ENCODE results near the gene AP1S1. TPM values are rescaled to one million over a fixed set of nuclear protein-coding genes. Genes with fewer than 3 reads are reported as not detected.

Gene AP1S1
- total and polyA plus RNA-seq, 2 of the 13 experiments (the other 11 are each of a cell fraction or from before 2014, with no cell fraction given) = 57.5 to 68.1 TPM

DNA sequence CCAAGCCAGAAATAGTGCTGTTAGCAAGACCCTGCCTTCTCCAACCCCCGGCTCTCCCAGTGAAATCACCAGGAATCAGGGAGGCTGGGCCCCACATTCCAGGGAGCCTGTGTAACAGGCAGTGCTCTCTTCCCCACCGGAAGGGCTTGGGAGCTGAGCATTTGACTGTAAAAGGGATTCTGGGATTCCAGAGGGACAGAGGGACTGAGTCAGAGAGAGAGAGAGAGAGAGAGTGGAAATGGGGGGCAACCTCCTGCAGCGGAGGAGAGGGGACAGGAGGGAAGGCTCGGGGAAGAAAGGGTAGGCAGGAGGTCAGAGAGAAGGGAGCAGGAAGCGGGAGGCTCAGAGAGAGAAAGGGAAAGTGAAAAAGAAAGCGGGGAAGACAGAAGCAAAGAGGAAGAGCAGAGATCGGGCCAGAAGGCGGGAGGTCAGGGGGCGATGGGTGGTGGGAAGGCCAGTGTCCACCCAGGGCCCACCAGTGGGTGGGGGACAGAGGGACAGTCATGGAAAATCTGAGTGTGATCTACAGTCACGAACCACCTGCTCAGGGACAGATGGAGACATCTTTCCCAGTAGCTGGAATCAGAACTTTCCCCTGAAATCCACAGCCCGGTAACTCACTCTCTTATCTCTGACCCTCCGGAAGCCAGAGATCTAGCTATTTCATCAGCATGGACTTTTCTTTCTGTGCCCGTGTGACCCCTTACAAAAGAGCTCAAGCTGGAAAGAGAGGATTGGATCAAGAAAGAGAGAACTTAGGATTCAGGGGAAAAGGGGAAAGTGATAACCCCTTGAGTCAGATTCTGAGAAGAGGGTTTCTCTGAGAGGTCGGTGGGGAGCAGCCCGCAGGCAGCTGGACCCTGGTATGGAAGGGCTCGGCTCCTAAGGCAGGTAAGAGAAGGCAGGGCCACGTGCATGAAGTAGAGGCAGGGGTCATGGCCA lies 32.0 kb upstream of the AP1S1 start (continued):
- TF ChIP-seq, protein P1, sequence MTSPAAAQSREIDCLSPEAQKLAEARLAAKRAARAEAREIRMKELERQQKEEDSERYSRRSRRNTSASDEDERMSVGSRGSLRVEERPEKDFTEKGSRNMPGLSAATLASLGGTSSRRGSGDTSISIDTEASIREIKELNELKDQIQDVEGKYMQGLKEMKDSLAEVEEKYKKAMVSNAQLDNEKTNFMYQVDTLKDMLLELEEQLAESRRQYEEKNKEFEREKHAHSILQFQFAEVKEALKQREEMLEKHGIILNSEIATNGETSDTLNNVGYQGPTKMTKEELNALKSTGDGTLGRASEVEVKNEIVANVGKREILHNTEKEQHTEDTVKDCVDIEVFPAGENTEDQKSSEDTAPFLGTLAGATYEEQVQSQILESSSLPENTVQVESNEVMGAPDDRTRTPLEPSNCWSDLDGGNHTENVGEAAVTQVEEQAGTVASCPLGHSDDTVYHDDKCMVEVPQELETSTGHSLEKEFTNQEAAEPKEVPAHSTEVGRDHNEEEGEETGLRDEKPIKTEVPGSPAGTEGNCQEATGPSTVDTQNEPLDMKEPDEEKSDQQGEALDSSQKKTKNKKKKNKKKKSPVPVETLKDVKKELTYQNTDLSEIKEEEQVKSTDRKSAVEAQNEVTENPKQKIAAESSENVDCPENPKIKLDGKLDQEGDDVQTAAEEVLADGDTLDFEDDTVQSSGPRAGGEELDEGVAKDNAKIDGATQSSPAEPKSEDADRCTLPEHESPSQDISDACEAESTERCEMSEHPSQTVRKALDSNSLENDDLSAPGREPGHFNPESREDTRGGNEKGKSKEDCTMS (CRISPR knock-in tag; conservative IDR thresholded peaks at IDR 0.05) = no peak
- TF ChIP-seq PRDM10 (CRISPR knock-in tag; IDR thresholded peaks at IDR 0.05; ENCODE audit: low read depth) = no peak; the same call in 1 of the 2 replicates
- TF ChIP-seq, protein P2, sequence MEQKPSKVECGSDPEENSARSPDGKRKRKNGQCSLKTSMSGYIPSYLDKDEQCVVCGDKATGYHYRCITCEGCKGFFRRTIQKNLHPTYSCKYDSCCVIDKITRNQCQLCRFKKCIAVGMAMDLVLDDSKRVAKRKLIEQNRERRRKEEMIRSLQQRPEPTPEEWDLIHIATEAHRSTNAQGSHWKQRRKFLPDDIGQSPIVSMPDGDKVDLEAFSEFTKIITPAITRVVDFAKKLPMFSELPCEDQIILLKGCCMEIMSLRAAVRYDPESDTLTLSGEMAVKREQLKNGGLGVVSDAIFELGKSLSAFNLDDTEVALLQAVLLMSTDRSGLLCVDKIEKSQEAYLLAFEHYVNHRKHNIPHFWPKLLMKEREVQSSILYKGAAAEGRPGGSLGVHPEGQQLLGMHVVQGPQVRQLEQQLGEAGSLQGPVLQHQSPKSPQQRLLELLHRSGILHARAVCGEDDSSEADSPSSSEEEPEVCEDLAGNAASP (CRISPR knock-in tag; IDR thresholded peaks at IDR 0.05; ENCODE audit: borderline replicate concordance) = peak; percentile 48; the same call in 1 of the 2 replicates
- TF ChIP-seq ZNF280D (CRISPR knock-in tag; IDR thresholded peaks at IDR 0.05) = no peak
- no peak for TF ChIP-seq RFX1 (IDR thresholded peaks at IDR 0.05)
- TF ChIP-seq CENPT (CRISPR knock-in tag; IDR thresholded peaks at IDR 0.05; ENCODE audit: low read depth) = no peak

Measured in HepG2 (cell line).